Measurements from ENCODE around the gene SEC62. TPM values are rescaled to one million over a fixed set of nuclear protein-coding genes. Genes with fewer than 3 reads are reported as not detected.

The SEC62 gene
- total RNA-seq, 4 donors from 2014 or later: 75.9 to 88.8 (median 82.4) TPM

GRCh38 chr3:170033489-170033888 is 66.9 kb downstream of the SEC62 start:
- Histone ChIP-seq H3K4me3 (no peak overlapping the region), H3K4me1 (peaks cover 0 to 13% (median 10%) of the 10 kb centered on the region in 3 donors), H3K9me3 (no peaks in the 10 kb centered on the region), H3K27me3 (peaks cover 41% of the 10 kb centered on the region), H3K36me3 (no peaks in the 10 kb centered on the region), H3K27ac (no peak overlapping the region)
- no peak for ATAC-seq
- WGBS, 2 donors (ENCODE audit: low coverage in 1 of 2): 73 to 74% methylated on average over 5 to 6 of the region's 8 CpGs
- no peak for TF ChIP-seq EP300 (IDR thresholded peaks at IDR 0.05)
- no peak for TF ChIP-seq CTCF (IDR thresholded peaks at IDR 0.05)
- no peak for TF ChIP-seq POLR2AphosphoS5 (IDR thresholded peaks at IDR 0.05)
- no peak for TF ChIP-seq POLR2A (IDR thresholded peaks at IDR 0.05)

GRCh38 chr3:170037463-170038433 is 71.1 kb downstream of the SEC62 start, which contains the start of gene GPR160:
TSS of gene GPR160 (plus strand) at chr3:170037995. CDS start at chr3:170083973, 45,978 bp downstream.
- Histone ChIP-seq H3K4me1 (peaks cover 0 to 22% (median 13%) of the 10 kb centered on the region in 3 donors), H3K27me3 (peaks cover 77% of the 10 kb centered on the region), H3K4me3 (peak within 1 kb of the TSS; percentile 28 to 66), H3K9me3 (no peaks in the 10 kb centered on the region), H3K36me3 (no peaks in the 10 kb centered on the region), H3K27ac (peak within 1 kb of the TSS in 1 of 4 donors; percentile 38)
- 0% methylated on average over 1 of the region's 78 CpGs; no CpG with 5 or more reads in 1 of the 2 donors for WGBS, 2 donors (ENCODE audit: low coverage in 1 of 2)
- ATAC-seq: peak; percentile 61
- TF ChIP-seq CTCF (IDR thresholded peaks at IDR 0.05) (peak in 3 of 4 experiments; percentile 40 to 64 (median 53)), EP300 (IDR thresholded peaks at IDR 0.05) (no peak)

GRCh38 chr3:170038434-170039110 is 72.0 kb downstream of the SEC62 start:
- Histone ChIP-seq H3K4me1 (peaks cover 0 to 22% (median 13%) of the 10 kb centered on the region in 3 donors), H3K27me3 (peaks cover 86% of the 10 kb centered on the region), H3K9me3 (no peaks in the 10 kb centered on the region), H3K36me3 (no peaks in the 10 kb centered on the region), H3K4me3 (peak overlapping the region; percentile 28 to 66), H3K27ac (no peak overlapping the region)
- TF ChIP-seq POLR2A (IDR thresholded peaks at IDR 0.05) (no peak), CTCF (IDR thresholded peaks at IDR 0.05) (no peak), EP300 (IDR thresholded peaks at IDR 0.05) (no peak), POLR2AphosphoS5 (IDR thresholded peaks at IDR 0.05) (no peak)
- 5 to 17% methylated on average over 3 to 7 of the region's 51 CpGs for WGBS, 2 donors (ENCODE audit: low coverage in 1 of 2)
- ATAC-seq: no peak

GRCh38 chr3:170040418-170040817 is 73.8 kb downstream of the SEC62 start:
- TF ChIP-seq POLR2A (IDR thresholded peaks at IDR 0.05): no peak
- no peak for TF ChIP-seq EP300 (IDR thresholded peaks at IDR 0.05)
- no peak for TF ChIP-seq CTCF (IDR thresholded peaks at IDR 0.05)
- TF ChIP-seq POLR2AphosphoS5 (IDR thresholded peaks at IDR 0.05): no peak
- no peaks in the 10 kb centered on the region for H3K36me3 ChIP-seq
- peaks cover 92% of the 10 kb centered on the region for H3K27me3 ChIP-seq
- H3K27ac ChIP-seq: no peak overlapping the region
- no peak for ATAC-seq
- H3K9me3 ChIP-seq: no peaks in the 10 kb centered on the region
- no peak overlapping the region for H3K4me3 ChIP-seq
- 8 to 36% methylated on average over 6 of the region's 8 CpGs for WGBS, 2 donors (ENCODE audit: low coverage in 1 of 2)
- H3K4me1 ChIP-seq: peaks cover 0 to 22% (median 13%) of the 10 kb centered on the region in 3 donors
